Vagina (tissue), 2 donors: Measurements from ENCODE around the gene GLI3. TPM values are rescaled to one million over a fixed set of nuclear protein-coding genes. Genes with fewer than 3 reads are reported as not detected.

Experiments used
- DNase-seq, 2 donors: peaks; one replicate each; pipeline ENCODE4 v3.0.0-alpha.2; 2017; ENCODE audit errors: extremely low spot score in 2 of 2
- H3K27ac ChIP-seq: fragments of 200-600 bp; sonication (generic); one replicate; pipeline ENCODE4 v1.5.1; 2019
- H3K27me3 ChIP-seq: fragments of 200-600 bp; sonication (generic); one replicate; pipeline ENCODE4 v1.5.1; 2019
- H3K36me3 ChIP-seq, 2 donors: fragments of 200-600 bp; sonication (generic); one replicate each; pipeline ENCODE4 v1.5.1; 2017 to 2019
- H3K4me1 ChIP-seq: fragments of 200-600 bp; sonication (generic); one replicate; pipeline ENCODE4 v1.5.1; 2019
- H3K4me3 ChIP-seq, 2 donors: fragments of 200-600 bp; sonication (generic); 1 replicate in 1 of 2; 2 replicates in 1 of 2; pipeline ENCODE4 v1.5.1; 2016 to 2019
- H3K9me3 ChIP-seq: fragments of 200-600 bp; sonication (generic); one replicate; pipeline ENCODE4 v1.5.1; 2019
- POLR2A ChIP-seq, 2 donors: fragments of 450-650 bp; IDR thresholded peaks; one replicate each; pipeline ENCODE4 v1.6.1; 2017; ENCODE audit warnings: antibody characterized with exemption in 2 of 2, mild to moderate bottlenecking in 2 of 2, moderate library complexity in 2 of 2
- POLR2AphosphoS5 ChIP-seq, 2 donors: sonication (generic); formaldehyde crosslinking; IDR thresholded peaks; one replicate each; pipeline ENCODE4 v1.9.0; 2017; ENCODE audit warnings: antibody characterized with exemption in 2 of 2, mild to moderate bottlenecking in 2 of 2, low read depth in 1 of 2; ENCODE audit not compliant: insufficient read depth in 1 of 2
- intact Hi-C: fragments of 100-400 bp; cut with DNase I; formaldehyde crosslinking; loops from one replicate; pipeline ENCODE4 v1.15.1; 2023
- total RNA-seq: library from RNA; depleted of rRNA; stranded (reverse); fragments of >200 nt; gene quantifications from one replicate; pipeline ENCODE4 v1.2.3, GENCODE V29; 2016
- TF ChIP-seq, protein P1 (sequence below), 3 experiments: fragments of 450-650 bp in 2 of 3; fragments of 200-600 bp in 1 of 3; sonication (generic) in 1 of 3; IDR thresholded peaks; one replicate each; pipeline ENCODE4 v1.5.1; 2017 to 2019; ENCODE audit warnings: antibody characterized with exemption in 3 of 3, mild to moderate bottlenecking in 2 of 3, moderate library complexity in 2 of 3

GLI3 gene
- total RNA-seq, 1 donor from 2014 or later, result 24.6 TPM

DNA sequence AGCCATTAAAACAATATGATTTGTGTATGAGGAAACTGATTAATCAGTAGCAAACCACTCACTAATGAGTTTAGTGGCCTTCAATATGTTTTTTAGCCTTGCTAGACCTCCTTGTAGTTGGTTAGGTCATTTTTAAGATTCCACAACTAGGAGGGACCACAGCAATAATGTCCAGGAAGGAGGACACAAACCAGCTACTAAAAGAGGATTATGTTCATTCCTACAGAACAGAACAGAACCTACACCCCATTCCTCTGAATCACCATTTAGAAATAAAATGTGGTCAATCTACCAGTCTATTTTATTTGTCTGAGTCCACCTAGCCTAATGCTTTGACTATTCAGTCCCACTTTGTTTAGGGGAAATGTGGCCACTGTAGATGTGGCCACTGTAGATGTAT is 226.3 kb downstream of the GLI3 start:
- TF ChIP-seq, protein P1, sequence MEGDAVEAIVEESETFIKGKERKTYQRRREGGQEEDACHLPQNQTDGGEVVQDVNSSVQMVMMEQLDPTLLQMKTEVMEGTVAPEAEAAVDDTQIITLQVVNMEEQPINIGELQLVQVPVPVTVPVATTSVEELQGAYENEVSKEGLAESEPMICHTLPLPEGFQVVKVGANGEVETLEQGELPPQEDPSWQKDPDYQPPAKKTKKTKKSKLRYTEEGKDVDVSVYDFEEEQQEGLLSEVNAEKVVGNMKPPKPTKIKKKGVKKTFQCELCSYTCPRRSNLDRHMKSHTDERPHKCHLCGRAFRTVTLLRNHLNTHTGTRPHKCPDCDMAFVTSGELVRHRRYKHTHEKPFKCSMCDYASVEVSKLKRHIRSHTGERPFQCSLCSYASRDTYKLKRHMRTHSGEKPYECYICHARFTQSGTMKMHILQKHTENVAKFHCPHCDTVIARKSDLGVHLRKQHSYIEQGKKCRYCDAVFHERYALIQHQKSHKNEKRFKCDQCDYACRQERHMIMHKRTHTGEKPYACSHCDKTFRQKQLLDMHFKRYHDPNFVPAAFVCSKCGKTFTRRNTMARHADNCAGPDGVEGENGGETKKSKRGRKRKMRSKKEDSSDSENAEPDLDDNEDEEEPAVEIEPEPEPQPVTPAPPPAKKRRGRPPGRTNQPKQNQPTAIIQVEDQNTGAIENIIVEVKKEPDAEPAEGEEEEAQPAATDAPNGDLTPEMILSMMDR (IDR thresholded peaks at IDR 0.05), result no peak
- no peak for TF ChIP-seq POLR2AphosphoS5 (IDR thresholded peaks at IDR 0.05; ENCODE audit: insufficient read depth in 1 of 2, low read depth in 1 of 2)
- TF ChIP-seq POLR2A (IDR thresholded peaks at IDR 0.05), result no peak
- H3K9me3 ChIP-seq, result peaks cover 4% of the 10 kb centered on the region
- no peaks in the 10 kb centered on the region for H3K27me3 ChIP-seq
- peaks cover 0 to 7% of the 10 kb centered on the region in 2 donors for H3K36me3 ChIP-seq
- H3K4me1 ChIP-seq, result peaks cover 4% of the 10 kb centered on the region
- intact Hi-C loops, result no loop called here
- no peak for DNase-seq
- no peak overlapping the region for H3K4me3 ChIP-seq
- H3K27ac ChIP-seq, result no peak overlapping the region

DNA sequence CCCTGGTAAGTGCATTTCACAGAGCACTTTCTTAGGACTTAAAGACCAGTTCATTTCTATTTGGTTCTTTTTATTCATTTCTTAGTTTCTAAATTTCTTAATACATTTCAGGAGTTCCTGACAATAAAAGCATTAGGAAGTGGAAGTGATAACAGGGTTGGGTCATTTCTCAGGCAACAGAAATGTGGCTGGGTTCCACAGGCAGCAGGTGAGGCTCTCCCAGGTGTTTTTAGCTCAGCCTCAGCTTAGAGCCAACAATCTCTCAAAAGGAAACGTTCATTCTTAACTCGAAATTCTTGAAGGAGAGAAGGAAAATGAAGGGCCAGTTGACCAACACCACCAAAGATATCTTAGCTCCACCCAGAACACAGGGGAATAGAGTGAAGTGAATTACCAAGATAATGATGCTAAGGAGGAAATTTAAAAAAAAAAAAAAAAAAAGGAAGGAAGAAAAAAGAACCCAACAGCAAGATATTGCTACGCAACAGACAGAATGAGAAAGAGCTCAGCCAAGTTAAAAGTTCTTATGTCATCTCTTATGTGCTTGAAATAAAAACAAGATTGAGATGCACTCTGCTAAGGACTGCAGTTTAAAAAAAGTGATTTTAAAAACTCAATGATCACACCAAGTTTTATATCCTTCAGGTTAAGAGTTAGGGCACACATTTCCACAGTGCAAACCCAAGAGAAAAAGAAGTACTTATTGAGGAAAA is 230.1 kb downstream of the GLI3 start:
- intact Hi-C loops, result no loop called here
- DNase-seq, result no peak
- Histone ChIP-seq H3K27ac (no peak overlapping the region), H3K9me3 (no peaks in the 10 kb centered on the region), H3K27me3 (no peaks in the 10 kb centered on the region), H3K4me1 (no peaks in the 10 kb centered on the region), H3K4me3 (no peak overlapping the region), H3K36me3 (peaks cover 0 to 4% of the 10 kb centered on the region in 2 donors)
- no peak for TF ChIP-seq POLR2AphosphoS5 (IDR thresholded peaks at IDR 0.05; ENCODE audit: insufficient read depth in 1 of 2, low read depth in 1 of 2)
- TF ChIP-seq, protein P1 (IDR thresholded peaks at IDR 0.05), result no peak
- no peak for TF ChIP-seq POLR2A (IDR thresholded peaks at IDR 0.05)

DNA sequence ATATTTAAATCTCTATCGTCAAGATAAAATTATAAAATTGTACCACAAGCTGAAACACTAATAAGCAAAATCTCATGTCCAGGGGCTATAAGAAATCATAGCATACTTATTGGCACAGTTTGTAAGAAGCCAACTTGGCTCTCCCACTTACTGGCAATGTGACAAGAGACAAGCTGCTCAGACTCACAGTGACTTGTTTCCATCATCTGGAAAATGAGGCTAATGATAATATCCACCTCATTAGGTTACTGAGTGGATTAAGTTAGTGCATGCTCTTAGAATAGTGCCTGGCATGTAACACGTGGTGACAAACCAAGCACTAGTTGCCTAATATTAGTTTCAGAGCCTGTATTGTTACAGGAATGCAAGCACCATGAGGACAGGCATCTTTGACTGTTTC is 234.4 kb downstream of the GLI3 start:
- Histone ChIP-seq H3K4me1 (peaks cover 6% of the 10 kb centered on the region), H3K36me3 (no peaks in the 10 kb centered on the region), H3K9me3 (no peaks in the 10 kb centered on the region), H3K4me3 (no peak overlapping the region), H3K27me3 (no peaks in the 10 kb centered on the region), H3K27ac (no peak overlapping the region)
- intact Hi-C loops, result no loop called here
- DNase-seq, result no peak
- TF ChIP-seq POLR2AphosphoS5 (IDR thresholded peaks at IDR 0.05; ENCODE audit: insufficient read depth in 1 of 2, low read depth in 1 of 2) (no peak), POLR2A (IDR thresholded peaks at IDR 0.05) (no peak)
- TF ChIP-seq, protein P1 (IDR thresholded peaks at IDR 0.05), result no peak

DNA sequence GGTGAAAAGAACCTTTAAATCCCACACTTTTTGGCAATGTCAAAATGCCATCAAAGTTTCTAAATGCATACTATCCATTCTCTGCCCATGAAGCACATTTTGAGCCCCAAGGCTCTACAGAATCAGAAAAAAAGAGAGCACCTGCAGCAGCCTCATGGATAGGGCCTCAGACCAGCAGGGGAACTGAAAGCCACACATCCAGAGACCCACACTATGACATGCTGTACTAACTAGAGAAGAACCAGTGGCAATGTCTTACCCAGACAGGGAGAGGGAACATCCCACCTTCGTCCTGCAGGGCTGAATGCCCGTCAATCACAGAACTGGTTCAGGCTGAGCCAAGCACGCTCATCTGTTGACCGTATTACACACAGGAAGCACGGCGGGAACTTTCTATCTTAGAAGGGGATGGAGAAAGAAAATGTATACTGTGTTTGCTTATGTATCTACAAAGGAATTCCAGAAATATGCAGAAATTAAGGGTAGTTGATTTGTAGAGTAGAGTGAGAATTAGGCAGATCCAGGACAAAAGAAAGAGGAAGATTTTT is 237.2 kb downstream of the GLI3 start:
- DNase-seq, result no peak
- H3K9me3 ChIP-seq, result no peaks in the 10 kb centered on the region
- no peak overlapping the region for H3K4me3 ChIP-seq
- no peaks in the 10 kb centered on the region for H3K27me3 ChIP-seq
- H3K4me1 ChIP-seq, result peaks cover 34% of the 10 kb centered on the region
- H3K27ac ChIP-seq, result no peak overlapping the region
- no peaks in the 10 kb centered on the region for H3K36me3 ChIP-seq
- TF ChIP-seq POLR2AphosphoS5 (IDR thresholded peaks at IDR 0.05; ENCODE audit: insufficient read depth in 1 of 2, low read depth in 1 of 2), result no peak
- TF ChIP-seq, protein P1 (IDR thresholded peaks at IDR 0.05), result no peak
- no peak for TF ChIP-seq POLR2A (IDR thresholded peaks at IDR 0.05)
- intact Hi-C loops, result no loop called here

DNA sequence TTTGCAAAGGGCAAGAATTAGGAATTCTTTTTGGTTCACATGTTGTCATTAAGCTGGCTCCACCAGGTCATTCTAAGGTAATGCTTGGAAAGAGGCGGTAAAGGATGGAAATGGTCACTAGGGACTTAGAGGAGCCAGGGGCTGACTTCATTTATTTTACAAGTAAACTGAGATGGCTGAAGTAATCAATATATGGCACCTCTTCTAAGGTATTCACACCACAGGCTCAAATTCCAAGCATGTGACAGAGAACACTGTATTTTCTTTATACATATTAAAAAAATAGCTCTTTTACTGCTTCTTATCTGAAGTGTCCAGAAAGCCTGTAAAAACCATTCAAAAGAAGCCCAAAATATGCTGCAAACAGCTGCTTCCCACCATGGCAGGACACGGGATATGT is 239.0 kb downstream of the GLI3 start:
- Histone ChIP-seq H3K9me3 (no peaks in the 10 kb centered on the region), H3K4me1 (peaks cover 52% of the 10 kb centered on the region), H3K36me3 (no peaks in the 10 kb centered on the region), H3K27me3 (no peaks in the 10 kb centered on the region), H3K4me3 (no peak overlapping the region), H3K27ac (no peak overlapping the region)
- intact Hi-C loops, result no loop called here
- DNase-seq, result no peak
- TF ChIP-seq POLR2A (IDR thresholded peaks at IDR 0.05) (no peak), POLR2AphosphoS5 (IDR thresholded peaks at IDR 0.05; ENCODE audit: insufficient read depth in 1 of 2, low read depth in 1 of 2) (no peak)
- TF ChIP-seq, protein P1 (IDR thresholded peaks at IDR 0.05), result no peak
